Measurements from ENCODE around the gene NMNAT2. TPM values are rescaled to one million over a fixed set of nuclear protein-coding genes. Genes with fewer than 3 reads are reported as not detected.

NMNAT2 gene
- total RNA-seq, 4 donors from 2014 or later, result 0.20 to 0.48 (median 0.27) TPM; not detected in 1

DNA sequence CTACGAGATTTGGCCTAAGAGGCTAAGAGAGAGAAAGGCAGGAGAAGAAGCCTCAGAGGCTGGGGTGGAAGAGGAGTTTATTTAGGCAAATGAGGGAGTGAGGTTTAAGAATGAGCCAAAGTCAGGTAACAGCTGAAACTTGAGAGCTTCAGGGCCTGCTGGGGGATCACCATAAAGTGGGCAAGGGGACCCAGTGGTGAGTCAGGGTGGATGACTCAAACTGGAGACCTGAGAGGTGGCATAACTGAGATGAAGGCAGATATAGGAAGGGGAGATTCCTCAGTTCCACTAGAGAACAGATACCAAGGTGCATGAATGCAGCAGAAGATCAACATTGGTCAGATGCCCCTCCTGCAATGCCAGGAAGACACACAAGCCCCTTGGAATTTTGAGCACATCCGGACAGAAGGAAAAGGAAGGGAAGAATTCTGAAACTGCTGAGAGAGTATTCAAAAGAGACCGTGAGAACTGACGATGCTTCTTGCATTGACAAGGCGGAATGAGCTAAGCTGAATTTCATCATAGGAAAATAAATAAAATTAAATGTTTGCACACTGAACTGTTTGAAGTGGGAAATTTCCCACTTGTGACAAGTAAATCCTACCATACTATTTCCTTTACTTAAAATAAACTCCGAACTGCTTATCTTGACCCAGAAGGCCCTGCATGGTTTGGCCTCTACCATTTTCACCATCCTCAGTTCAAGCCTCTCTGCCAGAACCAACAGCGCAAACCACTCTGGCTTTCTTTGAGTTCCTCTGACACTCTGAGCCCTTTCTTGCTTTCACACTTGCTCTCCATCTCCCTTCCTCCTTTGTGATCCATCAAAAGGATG lies 94.1 kb downstream of the NMNAT2 start:
- Histone ChIP-seq H3K4me3 (no peak overlapping the region), H3K9me3 (no peaks in the 10 kb centered on the region), H3K27me3 (no peaks in the 10 kb centered on the region), H3K4me1 (peaks cover under 1 to 10% (median 5%) of the 10 kb centered on the region in 4 donors), H3K36me3 (no peaks in the 10 kb centered on the region), H3K27ac (no peak overlapping the region)
- intact Hi-C loops (cut with DNase I; ENCODE audit: low total_unique reads) (no loop called here), in situ Hi-C loops (cut with MboI; ENCODE audit: low pct_ligation_motif_present in 1 of 4, low pct_unique_long_range_greater_than_20kb in 1 of 4, low sequenced_read_pairs in 3 of 4) (no loop called here)
- no peak for DNase-seq
- TF ChIP-seq EP300 (IDR thresholded peaks at IDR 0.05; ENCODE audit: low read depth), result no peak
- TF ChIP-seq POLR2A (IDR thresholded peaks at IDR 0.05), result no peak
- TF ChIP-seq, protein P1, sequence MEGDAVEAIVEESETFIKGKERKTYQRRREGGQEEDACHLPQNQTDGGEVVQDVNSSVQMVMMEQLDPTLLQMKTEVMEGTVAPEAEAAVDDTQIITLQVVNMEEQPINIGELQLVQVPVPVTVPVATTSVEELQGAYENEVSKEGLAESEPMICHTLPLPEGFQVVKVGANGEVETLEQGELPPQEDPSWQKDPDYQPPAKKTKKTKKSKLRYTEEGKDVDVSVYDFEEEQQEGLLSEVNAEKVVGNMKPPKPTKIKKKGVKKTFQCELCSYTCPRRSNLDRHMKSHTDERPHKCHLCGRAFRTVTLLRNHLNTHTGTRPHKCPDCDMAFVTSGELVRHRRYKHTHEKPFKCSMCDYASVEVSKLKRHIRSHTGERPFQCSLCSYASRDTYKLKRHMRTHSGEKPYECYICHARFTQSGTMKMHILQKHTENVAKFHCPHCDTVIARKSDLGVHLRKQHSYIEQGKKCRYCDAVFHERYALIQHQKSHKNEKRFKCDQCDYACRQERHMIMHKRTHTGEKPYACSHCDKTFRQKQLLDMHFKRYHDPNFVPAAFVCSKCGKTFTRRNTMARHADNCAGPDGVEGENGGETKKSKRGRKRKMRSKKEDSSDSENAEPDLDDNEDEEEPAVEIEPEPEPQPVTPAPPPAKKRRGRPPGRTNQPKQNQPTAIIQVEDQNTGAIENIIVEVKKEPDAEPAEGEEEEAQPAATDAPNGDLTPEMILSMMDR (IDR thresholded peaks at IDR 0.05), result no peak
- TF ChIP-seq POLR2AphosphoS5 (IDR thresholded peaks at IDR 0.05), result no peak
- WGBS, 2 donors (ENCODE audit: low coverage in 1 of 2), result 79 to 91% methylated on average over 6 to 7 of the region's 7 CpGs

DNA sequence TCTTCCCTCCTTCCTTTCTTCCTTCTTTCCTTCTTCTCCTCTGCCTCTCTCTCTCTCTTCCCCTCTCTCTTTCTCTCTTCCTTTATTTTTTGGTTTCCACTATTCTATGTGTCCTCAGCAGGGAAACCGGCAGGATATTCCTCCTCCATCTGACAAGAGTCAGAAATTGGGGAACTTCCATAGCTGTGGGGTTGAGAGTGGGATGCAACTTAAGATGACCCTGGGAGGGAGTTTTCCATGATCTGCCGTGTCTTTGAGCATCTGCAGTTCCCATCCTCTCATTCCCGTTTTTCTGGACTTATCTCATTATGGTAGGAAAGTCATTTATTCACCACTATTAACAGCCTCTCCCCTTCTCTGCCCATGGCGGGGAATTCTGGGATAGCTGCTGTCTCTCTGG lies 98.6 kb downstream of the NMNAT2 start:
- 66 to 100% methylated on average over 1 to 4 of the region's 4 CpGs for WGBS, 2 donors (ENCODE audit: low coverage in 1 of 2)
- Histone ChIP-seq H3K4me3 (no peak overlapping the region), H3K27me3 (no peaks in the 10 kb centered on the region), H3K36me3 (no peaks in the 10 kb centered on the region), H3K27ac (peak overlapping the region; percentile 23 to 81 (median 52)), H3K9me3 (no peaks in the 10 kb centered on the region), H3K4me1 (peaks cover 5 to 16% (median 10%) of the 10 kb centered on the region in 4 donors)
- intact Hi-C loops (cut with DNase I; ENCODE audit: low total_unique reads) (loop anchor here (5.0 kb wide), 1 partner anchor 37 kb away; no protein-coding TSS in a partner anchor), in situ Hi-C loops (cut with MboI; ENCODE audit: low pct_ligation_motif_present in 1 of 4, low pct_unique_long_range_greater_than_20kb in 1 of 4, low sequenced_read_pairs in 3 of 4) (no loop called here)
- TF ChIP-seq POLR2A (IDR thresholded peaks at IDR 0.05) (no peak), EP300 (IDR thresholded peaks at IDR 0.05; ENCODE audit: low read depth) (no peak), POLR2AphosphoS5 (IDR thresholded peaks at IDR 0.05) (no peak)
- TF ChIP-seq, protein P1 (IDR thresholded peaks at IDR 0.05), result no peak
- no peak for DNase-seq

DNA sequence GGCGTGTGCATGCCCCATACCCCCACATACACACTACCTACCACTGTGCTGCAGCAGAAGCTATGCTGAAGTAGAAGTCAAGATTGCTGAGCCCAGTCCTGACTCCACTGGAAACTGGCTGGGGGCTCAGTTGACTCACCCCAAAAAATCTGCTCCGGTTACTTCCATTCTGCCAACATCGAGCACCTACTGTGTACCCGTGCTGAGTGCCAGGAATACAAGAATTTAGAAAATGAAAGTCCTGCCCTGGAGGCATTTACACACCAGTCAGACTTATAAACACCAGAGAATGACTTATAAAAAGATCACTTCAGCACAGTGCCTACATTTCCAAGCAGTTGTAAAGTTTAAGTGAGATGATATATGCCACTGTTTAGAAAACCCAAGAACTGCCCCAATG lies 99.1 kb downstream of the NMNAT2 start:
- peaks cover 5 to 16% (median 10%) of the 10 kb centered on the region in 4 donors for H3K4me1 ChIP-seq
- TF ChIP-seq POLR2AphosphoS5 (IDR thresholded peaks at IDR 0.05) (no peak), POLR2A (IDR thresholded peaks at IDR 0.05) (no peak), EP300 (IDR thresholded peaks at IDR 0.05; ENCODE audit: low read depth) (no peak)
- TF ChIP-seq, protein P1 (IDR thresholded peaks at IDR 0.05), result no peak
- 79% methylated on average over 4 of the region's 4 CpGs; no CpG with 5 or more reads in 1 of the 2 donors for WGBS, 2 donors (ENCODE audit: low coverage in 1 of 2)
- no peak for DNase-seq
- H3K9me3 ChIP-seq, result no peaks in the 10 kb centered on the region
- H3K27ac ChIP-seq, result peak overlapping the region; percentile 23 to 81 (median 52)
- in situ Hi-C loops (cut with MboI; ENCODE audit: low pct_ligation_motif_present in 1 of 4, low pct_unique_long_range_greater_than_20kb in 1 of 4, low sequenced_read_pairs in 3 of 4), result no loop called here
- intact Hi-C loops (cut with DNase I; ENCODE audit: low total_unique reads), result loop anchor here (5.0 kb wide), 1 partner anchor 37 kb away; no protein-coding TSS in a partner anchor
- no peaks in the 10 kb centered on the region for H3K27me3 ChIP-seq
- no peaks in the 10 kb centered on the region for H3K36me3 ChIP-seq
- no peak overlapping the region for H3K4me3 ChIP-seq

DNA sequence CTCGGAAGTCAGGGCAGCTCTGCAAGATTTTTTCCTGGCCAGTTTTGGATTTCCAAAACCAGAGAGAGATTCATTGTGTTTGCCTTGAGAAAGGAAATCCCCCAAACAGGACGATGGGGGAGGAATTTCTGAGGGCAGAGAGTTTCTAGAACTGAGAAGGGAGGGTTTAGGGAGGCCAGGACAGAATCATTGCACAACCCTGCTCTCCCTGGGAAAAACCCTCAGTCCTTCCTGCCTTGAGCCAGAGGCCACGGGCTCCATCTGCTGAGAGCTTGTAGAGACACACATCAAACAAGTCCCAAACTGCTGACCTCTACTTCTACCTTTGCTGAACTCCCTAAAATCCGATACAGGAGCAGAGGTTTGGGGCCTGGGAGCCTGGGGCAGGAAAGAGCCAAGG lies 99.7 kb downstream of the NMNAT2 start:
- in situ Hi-C loops (cut with MboI; ENCODE audit: low pct_ligation_motif_present in 1 of 4, low pct_unique_long_range_greater_than_20kb in 1 of 4, low sequenced_read_pairs in 3 of 4), result no loop called here
- Histone ChIP-seq H3K27me3 (no peaks in the 10 kb centered on the region), H3K4me3 (no peak overlapping the region), H3K27ac (peak overlapping the region; percentile 40 to 81 (median 54)), H3K4me1 (peaks cover 5 to 16% (median 10%) of the 10 kb centered on the region in 4 donors), H3K36me3 (no peaks in the 10 kb centered on the region), H3K9me3 (no peaks in the 10 kb centered on the region)
- intact Hi-C loops (cut with DNase I; ENCODE audit: low total_unique reads), result loop anchor here (5.0 kb wide), 1 partner anchor 36 kb away; no protein-coding TSS in a partner anchor
- peak; percentile 52 for DNase-seq
- WGBS, 2 donors (ENCODE audit: low coverage in 1 of 2), result 38% methylated on average over 4 of the region's 4 CpGs; no CpG with 5 or more reads in 1 of the 2 donors
- TF ChIP-seq EP300 (IDR thresholded peaks at IDR 0.05; ENCODE audit: low read depth) (no peak), POLR2A (IDR thresholded peaks at IDR 0.05) (no peak), POLR2AphosphoS5 (IDR thresholded peaks at IDR 0.05) (peak in 1 of 3 donors; percentile 23)
- TF ChIP-seq, protein P1 (IDR thresholded peaks at IDR 0.05), result peak in 4 of 5 experiments; percentile 30 to 48 (median 35)

All from transverse colon (tissue), 4 donors.